HepG2 (cell line): ENCODE data around the gene RBL1. TPM values are rescaled to one million over a fixed set of nuclear protein-coding genes. Genes with fewer than 3 reads are reported as not detected.
"Not testable (repeated sequence)": the region's sequence is repeated elsewhere in the genome, so short reads cannot be mapped to it uniquely, and the experiment has no call there.

ENCODE experiments used
- ATAC-seq: fragments of 200-7000 bp; cut with Tn5 transposase; 3 replicates; pipeline ENCODE4 v1.9.1; 2020; ENCODE audit warnings: mild to moderate bottlenecking, moderate library complexity
- BruUV-seq: library from RNA; stranded (reverse); fragments of 400-500 nt; replicated peaks from 2 replicates; lab custom pipeline; 2021; lab: Mats Ljungman, UMichigan
- CTCF ChIA-PET: fragments of 300-600 bp; formaldehyde crosslinking; extraction: SDS; loops from one replicate; lab custom pipeline; 2021; ENCODE audit warnings: low total read pairs, inconsistent platforms, low intra/inter-chr PET ratio; lab: Yijun Ruan, JAX
- POLR2A ChIA-PET: fragments of 350-600 bp; sonication (Branson Sonifier 250); formaldehyde crosslinking; loops from one replicate; lab custom pipeline; 2020; ENCODE audit warnings: antibody characterized with exemption, inconsistent platforms; lab: Yijun Ruan, JAX
- DNase-seq: peaks from one replicate; pipeline ENCODE4 v3.0.0-alpha.2; 2015; ENCODE audit warnings: low spot score
- FAIRE-seq: peaks from 3 replicates; lab custom pipeline; 2011; peaks lifted over from hg19 to GRCh38; lab: Jason Lieb, UNC
- H2AFZ ChIP-seq: one replicate; pipeline ENCODE4 v1.6.1; 2011; ENCODE audit warnings: low read length, inconsistent platforms
- H3K27ac ChIP-seq: fragments of 300-600 bp; 3 replicates; pipeline ENCODE4 v1.8.0; 2011; ENCODE audit warnings: mixed run types, mild to moderate bottlenecking, mixed read lengths, low read length, inconsistent platforms; ENCODE audit not compliant: insufficient read depth; ENCODE audit errors: extremely low read length
- H3K27me3 ChIP-seq, 2 experiments: fragments of 200-600 bp in 1 of 2; 2 replicates in 1 of 2; 3 replicates in 1 of 2; pipeline versions ENCODE4 v1.6.0 to v1.8.0; 2011; ENCODE audit warnings: low read length in 2 of 2, mild to moderate bottlenecking in 2 of 2, moderate library complexity in 2 of 2, inconsistent platforms in 1 of 2; ENCODE audit not compliant: insufficient read depth in 2 of 2, control insufficient read depth in 1 of 2
- H3K36me3 ChIP-seq, 2 experiments: fragments of 200-600 bp in 1 of 2; replicated peaks in 1 of 2; 2 replicates in 1 of 2; 3 replicates in 1 of 2; pipeline versions ENCODE4 v1.5.1 to v1.8.0; 2011; ENCODE audit warnings: low read length in 2 of 2, inconsistent platforms in 1 of 2; ENCODE audit not compliant: insufficient read depth in 2 of 2, control insufficient read depth in 1 of 2
- H3K4me1 ChIP-seq: 2 replicates; pipeline ENCODE4 v1.5.1; 2012; ENCODE audit warnings: low read length, inconsistent platforms; ENCODE audit not compliant: insufficient read depth
- H3K4me2 ChIP-seq: 2 replicates; pipeline ENCODE4 v1.6.0; 2011; ENCODE audit warnings: low read depth, low read length, inconsistent platforms
- H3K4me3 ChIP-seq, 3 experiments: fragments of 200-600 bp in 1 of 3; sonication (generic), shearing (Covaris generic) in 1 of 3; replicated peaks in 1 of 3; 2 replicates each; pipeline ENCODE4 v1.5.1; 2011 to 2016; ENCODE audit warnings: low read length in 3 of 3, inconsistent platforms in 2 of 3, low read depth in 2 of 3, mild to moderate bottlenecking in 2 of 3, control low read depth in 1 of 3, mixed read lengths in 1 of 3; ENCODE audit not compliant: insufficient read depth in 1 of 3
- H3K79me2 ChIP-seq: one replicate; pipeline ENCODE4 v1.6.1; 2011; ENCODE audit warnings: low read length, inconsistent platforms; ENCODE audit not compliant: insufficient read depth
- H3K9ac ChIP-seq: 2 replicates; pipeline ENCODE4 v1.6.0; 2011; ENCODE audit warnings: mild to moderate bottlenecking, low read depth, low read length, inconsistent platforms; ENCODE audit not compliant: insufficient read depth
- H3K9me3 ChIP-seq: 2 replicates; pipeline ENCODE4 v1.5.1; 2012; ENCODE audit warnings: mild to moderate bottlenecking, low read length
- H4K20me1 ChIP-seq: 2 replicates; pipeline ENCODE4 v1.6.0; 2011; ENCODE audit warnings: inconsistent platforms, mild to moderate bottlenecking, low read length, moderate library complexity; ENCODE audit not compliant: insufficient read depth
- ZBTB33 ChIP-seq: sonication (generic); formaldehyde crosslinking; IDR thresholded peaks from 2 replicates; pipeline ENCODE4 v1.4.0; 2020; ENCODE audit warnings: missing genetic modification reagents
- ZBTB34 ChIP-seq: sonication (generic); formaldehyde crosslinking; IDR thresholded peaks from 2 replicates; pipeline ENCODE4 v1.8.0; 2022; ENCODE audit warnings: mild to moderate bottlenecking, missing genetic modification reagents
- ZBTB39 ChIP-seq: sonication (generic); formaldehyde crosslinking; IDR thresholded peaks from 2 replicates; pipeline ENCODE4 v1.5.0; 2020; ENCODE audit warnings: missing genetic modification reagents
- ZNF577 ChIP-seq: sonication (generic); formaldehyde crosslinking; IDR thresholded peaks from 2 replicates; pipeline ENCODE4 v1.4.0; 2020; ENCODE audit warnings: mild to moderate bottlenecking, low read depth, missing genetic modification reagents, borderline replicate concordance
- ZNF609 ChIP-seq: sonication (generic); formaldehyde crosslinking; IDR thresholded peaks from 2 replicates; pipeline ENCODE4 v1.4.0; 2020; ENCODE audit warnings: mild to moderate bottlenecking, missing genetic modification reagents, borderline replicate concordance
- ZNF768 ChIP-seq: sonication (generic); formaldehyde crosslinking; IDR thresholded peaks from 2 replicates; pipeline ENCODE4 v1.4.0; 2020; ENCODE audit warnings: missing genetic modification reagents
- ZNF780A ChIP-seq: sonication (generic); formaldehyde crosslinking; IDR thresholded peaks from 2 replicates; pipeline ENCODE4 v1.8.0; 2022; ENCODE audit warnings: mild to moderate bottlenecking, missing genetic modification reagents, moderate library complexity
- WGBS: methylation state at CpG from one replicate; pipeline ENCODE4 v1.1.6; 2017; ENCODE audit warnings: low lambda C conversion rate; 5-methylcytosine and 5-hydroxymethylcytosine counted together
- in situ Hi-C: cut with HindIII; loops from 2 replicates; pipeline ENCODE4 v1.10.0; 2017; ENCODE audit warnings: low pct_unique_long_range_greater_than_20kb; ENCODE audit not compliant: extremely low pct_ligation_motif_present
- intact Hi-C: fragments of 100-400 bp; cut with micrococcal nuclease; formaldehyde crosslinking; loops from one replicate; pipeline ENCODE4 v1.10.0; 2022; ENCODE audit not compliant: unreplicated experiment
- polyA plus RNA-seq, 8 experiments: library from polyadenylated mRNA; depleted of rRNA in 3 of 8; stranded (reverse) in 7 of 8; unstranded in 1 of 8; fragments of >200 nt; fragmentation: Illumina TruSeq in 4 of 8; extraction: Trizol in 4 of 8; gene quantifications; 2 replicates each; pipeline versions ENCODE4 v1.2.1 to v1.2.3, GENCODE V29; 2011 to 2016; ENCODE audit warnings: low read depth in 4 of 8, missing spikeins in 1 of 8, mixed read lengths in 1 of 8; ENCODE audit not compliant: insufficient read depth in 1 of 8
- total RNA-seq, 5 experiments: library from RNA; depleted of rRNA; stranded (reverse); fragments of >200 nt; fragmentation: Illumina TruSeq; extraction: Trizol; gene quantifications; 2 replicates each; pipeline ENCODE4 v1.2.3, GENCODE V29; 2016; ENCODE audit warnings: low read depth in 1 of 5

The RBL1 gene
- total and polyA plus RNA-seq, 2 of the 13 experiments (the other 11 are each of a cell fraction or from before 2014, with no cell fraction given), result 6.0 to 27.5 TPM

GRCh38 chr20:37011858-37012257 is 83.9 kb downstream of the RBL1 start:
- H3K27me3 ChIP-seq, FAIRE-seq, H3K4me1 ChIP-seq, H3K9ac ChIP-seq, ATAC-seq, DNase-seq, H4K20me1 ChIP-seq, H3K9me3 ChIP-seq, intact Hi-C loops, BruUV-seq, H3K79me2 ChIP-seq, H3K4me2 ChIP-seq, CTCF ChIA-PET, in situ Hi-C loops, H2AFZ ChIP-seq, H3K4me3 ChIP-seq, H3K27ac ChIP-seq, POLR2A ChIA-PET: not testable (repeated sequence)
- WGBS, result 98% methylated on average over 25 of the region's 25 CpGs
- peaks cover 11 to 19% of the 10 kb centered on the region in 2 experiments; a peak in 4 of 5 replicates for H3K36me3 ChIP-seq
- TF ChIP-seq ZNF768, result peak; percentile 22; the same call in 1 of the 2 replicates
- 0 out of 2 replicates have a peak, but pooled peaks have one; percentile 13 for TF ChIP-seq ZBTB33 (CRISPR knock-in tag)

GRCh38 chr20:37011147-37011546 is 84.7 kb downstream of the RBL1 start:
- ATAC-seq, result no peak
- Histone ChIP-seq H3K4me2 (no peak overlapping the region), H3K36me3 (peaks cover 10 to 15% of the 10 kb centered on the region in 2 experiments; a peak in 4 of 5 replicates), H3K4me1 (no peaks in the 10 kb centered on the region), H3K4me3 (no peak overlapping the region), H3K9ac (no peak overlapping the region), H3K79me2 (no peaks in the 10 kb centered on the region), H3K9me3 (no peaks in the 10 kb centered on the region), H2AFZ (no peak overlapping the region), H4K20me1 (no peaks in the 10 kb centered on the region), H3K27ac (no peak overlapping the region), H3K27me3 (no peaks in the 10 kb centered on the region)
- BruUV-seq, result no TSS peak
- no peak for DNase-seq
- FAIRE-seq, result no peak
- ChIA-PET CTCF (no interaction called here), POLR2A (no interaction called here)
- in situ Hi-C loops (no loop called here), intact Hi-C loops (no loop called here)
- TF ChIP-seq ZBTB34 (no peak), ZNF577 (no peak), ZNF609 (CRISPR knock-in tag) (no peak), ZBTB39 (CRISPR knock-in tag) (no peak), ZNF780A (CRISPR knock-in tag) (no peak)
